Measurements from ENCODE around the gene ZNF496.
"Not testable (repeated sequence)": the region's sequence is repeated elsewhere in the genome, so short reads cannot be mapped to it uniquely, and the experiment has no call there.

The ZNF496 gene

GRCh38 chr1:247266053-247266452, 65.6 kb downstream of the ZNF496 start:
- POLR2A ChIA-PET = no interaction called here

GRCh38 chr1:247255772-247256171, 75.9 kb downstream of the ZNF496 start, which contains the start of gene VN1R5:
Gene VN1R5, plus strand, starts transcription at chr1:247256072.
- CTCF ChIA-PET; POLR2A ChIA-PET; DNase-seq (ENCODE audit: extremely low spot score): not testable (repeated sequence)

More at GRCh38 chr1:247266053-247266452, 65.6 kb downstream of the ZNF496 start:
- DNase-seq (ENCODE audit: extremely low spot score) = no peak
- no peak for TF ChIP-seq CTCF (IDR thresholded peaks at IDR 0.05; ENCODE audit: control extremely low read depth, extremely low read depth, low read depth, missing control alignments)
- CTCF ChIA-PET = no interaction called here

GRCh38 chr1:247247568-247247967, 84.1 kb downstream of the ZNF496 start:
- DNase-seq (ENCODE audit: extremely low spot score) = no peak
- POLR2A ChIA-PET = no interaction called here
- CTCF ChIA-PET = no interaction called here
- no peak for TF ChIP-seq CTCF (IDR thresholded peaks at IDR 0.05; ENCODE audit: control extremely low read depth, extremely low read depth, low read depth, missing control alignments)
